Activated T-cell treated with anti-CD3 and anti-CD28 coated beads, Interleukin-2, amount 50 U/mL, for 24 hours (primary cell): ENCODE measurements around the gene CFAP97D1.
A peak's percentile ranks its signal among the peaks of the same experiment; 100 is the strongest.

Experiments
- DNase-seq: peaks from one replicate; pipeline ENCODE4 v3.0.0-alpha.2; 2020
- H3K27ac Mint-ChIP-seq: 2 replicates; pipeline ENCODE4 v1.8.0; 2020; ENCODE audit warnings: mild to moderate bottlenecking, mixed read lengths
- H3K27me3 Mint-ChIP-seq: 2 replicates; pipeline ENCODE4 v1.8.0; 2020; ENCODE audit warnings: mixed read lengths
- H3K36me3 Mint-ChIP-seq: 2 replicates; pipeline ENCODE4 v1.8.0; 2020; ENCODE audit warnings: low read depth, mixed read lengths
- H3K4me1 Mint-ChIP-seq: 2 replicates; pipeline ENCODE4 v1.8.0; 2020; ENCODE audit warnings: low read depth, mixed read lengths
- H3K4me3 Mint-ChIP-seq: 2 replicates; pipeline ENCODE4 v1.8.0; 2020; ENCODE audit warnings: mild to moderate bottlenecking, moderate library complexity, mixed read lengths
- H3K9me3 Mint-ChIP-seq: 2 replicates; pipeline ENCODE4 v1.8.0; 2020; ENCODE audit warnings: mixed read lengths

CFAP97D1 gene

DNA sequence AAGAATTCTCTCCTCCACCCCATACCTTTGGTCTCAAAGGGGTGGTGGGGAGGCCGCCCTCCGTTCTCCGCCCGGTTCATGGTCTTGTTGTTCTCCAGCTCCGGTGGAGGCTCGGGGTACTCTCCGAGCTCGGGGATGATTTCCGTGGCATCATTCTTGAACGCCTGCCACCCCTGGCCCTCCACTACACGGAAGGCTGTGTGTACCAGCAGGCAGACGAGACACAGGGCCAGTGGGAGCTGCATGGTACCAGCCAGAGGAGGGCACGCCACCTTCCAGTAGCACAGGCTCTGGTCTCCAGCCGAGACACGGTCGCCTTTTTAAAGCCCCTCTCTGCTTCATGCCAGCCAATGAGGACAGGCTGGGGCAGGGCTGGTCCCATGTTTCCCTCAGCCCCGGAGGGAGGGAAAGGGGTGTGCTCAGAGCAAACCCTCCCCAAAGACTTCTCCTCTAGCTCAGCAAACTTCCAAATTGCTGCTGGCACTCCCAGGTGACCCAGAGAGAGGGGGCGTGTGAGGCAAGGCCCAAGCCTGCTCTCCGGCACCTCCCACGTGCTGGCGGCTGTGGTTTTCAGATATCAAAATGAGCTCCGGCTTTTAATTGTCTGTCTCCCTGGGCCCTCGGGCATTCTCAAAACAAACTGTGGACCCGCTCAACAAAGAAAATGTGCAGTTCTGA, 21.6 kb upstream of the CFAP97D1 start, which contains the start of gene SOST:
SOST (minus strand) TSS at position 295 of the 678 bp plus-strand sequence; CDS start at position 245, 50 bp downstream.
- Mint-ChIP-seq H3K4me3 (no peak within 1 kb of the TSS), H3K9me3 (no peaks in the 10 kb centered on the region), H3K27ac (no peak within 1 kb of the TSS), H3K27me3 (peaks cover 40% of the 10 kb centered on the region), H3K4me1 (peaks cover 3% of the 10 kb centered on the region), H3K36me3 (no peaks in the 10 kb centered on the region)
- DNase-seq, result no peak

DNA sequence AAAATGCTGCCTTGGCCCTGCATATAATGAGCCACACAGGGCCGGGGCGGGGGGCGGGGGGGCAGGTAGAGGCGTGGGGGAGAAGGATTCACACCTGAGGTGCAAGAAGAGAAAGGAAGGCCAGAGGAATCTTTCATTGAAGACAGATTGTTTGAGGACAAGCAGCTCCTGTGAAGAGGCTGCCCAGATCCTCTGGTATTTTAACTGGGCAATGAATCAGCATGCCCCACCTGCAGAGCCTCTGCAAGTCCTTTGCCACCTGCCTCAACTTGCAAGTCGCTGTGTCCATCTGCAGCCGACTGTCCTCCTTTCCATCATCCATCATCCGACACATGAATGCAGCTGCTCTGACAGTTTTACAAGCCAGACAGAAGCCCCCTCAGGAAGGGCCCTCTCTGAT, 20.4 kb upstream of the CFAP97D1 start:
- no peaks in the 10 kb centered on the region for H3K9me3 Mint-ChIP-seq
- no peaks in the 10 kb centered on the region for H3K36me3 Mint-ChIP-seq
- peaks cover 30% of the 10 kb centered on the region for H3K27me3 Mint-ChIP-seq
- DNase-seq, result no peak
- no peak overlapping the region for H3K27ac Mint-ChIP-seq
- H3K4me3 Mint-ChIP-seq, result no peak overlapping the region
- peaks cover 3% of the 10 kb centered on the region for H3K4me1 Mint-ChIP-seq

DNA sequence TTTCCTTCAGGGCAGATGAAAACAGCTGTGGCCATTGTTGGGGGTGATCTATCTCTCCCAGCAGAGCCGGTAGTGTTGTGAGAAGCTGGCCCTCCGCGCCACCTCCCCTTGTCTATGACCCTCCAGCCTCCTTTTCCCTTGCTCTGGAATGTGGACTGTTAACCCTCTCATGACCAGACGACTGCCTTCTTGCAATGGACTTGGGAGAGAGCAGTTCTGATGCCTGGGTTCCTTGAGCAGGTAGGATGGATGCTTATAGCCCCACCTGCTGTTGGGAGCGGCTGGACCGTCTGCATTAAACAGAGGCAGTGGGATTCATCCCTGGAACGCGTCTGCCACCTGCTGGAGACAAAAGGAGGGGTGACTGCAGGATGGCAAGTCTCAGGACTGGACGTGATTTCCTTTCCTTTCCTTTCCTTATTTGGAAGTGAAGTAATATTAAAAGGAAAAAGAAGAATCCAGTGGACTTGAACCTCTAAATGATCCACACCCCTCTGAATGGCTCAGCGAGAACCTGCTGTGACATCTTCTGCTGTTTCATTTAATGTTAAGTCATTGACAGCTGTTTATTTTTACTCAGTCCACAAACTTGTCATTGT, 19.9 kb upstream of the CFAP97D1 start:
- no peaks in the 10 kb centered on the region for H3K36me3 Mint-ChIP-seq

DNA sequence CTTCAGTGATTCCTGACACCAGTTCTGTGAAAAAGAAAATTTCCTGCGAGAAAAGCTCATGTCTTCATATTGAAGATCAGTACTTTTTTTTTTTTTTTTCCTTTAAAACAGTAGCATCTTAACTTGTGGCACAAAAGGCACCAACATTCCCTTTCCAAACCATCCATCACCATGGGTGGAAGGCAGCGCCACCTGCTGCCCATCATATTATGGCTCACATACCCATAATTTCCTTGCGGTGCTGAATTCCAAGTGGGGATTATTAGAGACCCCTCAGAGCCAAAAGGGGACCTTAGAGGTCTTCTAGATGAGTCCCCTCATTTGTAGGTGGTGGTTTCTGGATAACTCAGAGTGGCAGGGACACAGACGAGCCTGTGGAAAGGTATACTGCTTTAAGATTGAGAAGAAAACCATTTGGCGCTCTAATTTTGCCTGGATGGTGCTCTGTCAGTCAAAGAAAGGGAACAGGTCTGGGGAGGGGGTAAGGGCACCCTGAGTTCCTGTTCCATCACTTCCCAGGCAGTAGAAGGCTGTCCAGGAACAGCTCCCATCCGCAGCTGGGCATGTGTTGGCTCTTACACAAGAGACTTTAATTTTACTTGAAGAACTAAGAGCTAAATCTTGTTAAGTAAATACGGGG, 13.7 kb upstream of the CFAP97D1 start:
- no peak overlapping the region for H3K4me3 Mint-ChIP-seq
- H3K36me3 Mint-ChIP-seq, result peaks cover 30% of the 10 kb centered on the region
- no peak overlapping the region for H3K27ac Mint-ChIP-seq
- no peaks in the 10 kb centered on the region for H3K9me3 Mint-ChIP-seq
- H3K4me1 Mint-ChIP-seq, result no peaks in the 10 kb centered on the region
- H3K27me3 Mint-ChIP-seq, result no peaks in the 10 kb centered on the region
- peak; percentile 64 for DNase-seq

More for the DNA sequence above, 19.9 kb upstream of the CFAP97D1 start:
- Mint-ChIP-seq H3K27ac (no peak overlapping the region), H3K4me1 (peaks cover 3% of the 10 kb centered on the region), H3K9me3 (no peaks in the 10 kb centered on the region), H3K4me3 (no peak overlapping the region), H3K27me3 (peaks cover 29% of the 10 kb centered on the region)
- peak; percentile 94 for DNase-seq

DNA sequence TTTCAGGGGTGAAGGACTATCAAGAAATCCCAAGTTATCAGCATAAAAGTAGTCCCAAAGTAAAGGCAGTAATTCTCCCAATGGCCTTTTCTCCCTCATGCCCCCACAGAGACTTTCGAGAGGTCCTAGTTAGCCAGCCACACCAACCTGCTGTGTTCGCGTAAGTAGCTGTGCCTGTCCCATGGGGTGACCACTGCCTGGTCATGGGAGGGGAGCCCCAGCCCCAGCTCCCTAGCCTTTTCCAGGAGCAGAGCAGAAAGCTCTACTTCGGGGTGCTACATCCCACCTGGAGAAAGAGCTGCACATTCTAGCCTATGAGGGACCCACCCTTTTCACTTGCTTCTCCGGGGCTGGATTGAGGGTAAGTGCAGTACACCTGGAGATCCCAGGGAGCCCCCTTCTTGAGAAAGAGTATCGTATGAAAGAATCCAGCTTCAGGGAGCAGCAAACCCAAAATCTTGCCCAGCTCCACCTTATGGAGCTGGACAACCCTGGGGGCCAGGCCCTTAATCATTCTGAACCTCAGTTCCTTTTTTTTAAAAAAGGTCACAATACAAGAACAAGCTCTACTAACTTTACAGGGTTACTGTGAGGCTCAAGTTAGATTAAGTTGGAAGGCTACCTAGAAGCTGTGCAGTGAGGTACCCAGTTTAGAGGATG, 13.1 kb upstream of the CFAP97D1 start:
- no peaks in the 10 kb centered on the region for H3K27me3 Mint-ChIP-seq
- H3K4me3 Mint-ChIP-seq, result no peak overlapping the region
- no peaks in the 10 kb centered on the region for H3K4me1 Mint-ChIP-seq
- H3K36me3 Mint-ChIP-seq, result peaks cover 35% of the 10 kb centered on the region
- H3K9me3 Mint-ChIP-seq, result no peaks in the 10 kb centered on the region
- no peak overlapping the region for H3K27ac Mint-ChIP-seq
- DNase-seq, result no peak

DNA sequence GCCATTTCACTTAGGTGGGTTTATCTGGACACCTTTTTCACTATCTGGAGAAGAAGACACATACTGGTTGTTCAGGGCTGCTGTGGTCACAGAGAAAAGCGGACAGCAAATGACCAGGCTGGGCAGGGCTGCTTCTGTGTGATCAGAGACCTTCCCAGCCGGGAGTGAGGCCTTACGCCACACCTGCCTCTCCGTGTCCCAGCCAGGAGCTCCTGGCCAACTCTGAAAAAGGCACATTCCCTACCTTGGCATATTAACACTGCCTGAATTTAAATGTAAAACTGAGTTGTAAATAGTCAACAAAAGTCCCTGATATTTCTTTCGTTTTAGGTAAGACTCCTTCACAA, 12.5 kb upstream of the CFAP97D1 start:
- Mint-ChIP-seq H3K27me3 (no peaks in the 10 kb centered on the region), H3K4me3 (no peak overlapping the region), H3K27ac (no peak overlapping the region), H3K9me3 (no peaks in the 10 kb centered on the region), H3K4me1 (no peaks in the 10 kb centered on the region), H3K36me3 (peaks cover 40% of the 10 kb centered on the region)
- no peak for DNase-seq

DNA sequence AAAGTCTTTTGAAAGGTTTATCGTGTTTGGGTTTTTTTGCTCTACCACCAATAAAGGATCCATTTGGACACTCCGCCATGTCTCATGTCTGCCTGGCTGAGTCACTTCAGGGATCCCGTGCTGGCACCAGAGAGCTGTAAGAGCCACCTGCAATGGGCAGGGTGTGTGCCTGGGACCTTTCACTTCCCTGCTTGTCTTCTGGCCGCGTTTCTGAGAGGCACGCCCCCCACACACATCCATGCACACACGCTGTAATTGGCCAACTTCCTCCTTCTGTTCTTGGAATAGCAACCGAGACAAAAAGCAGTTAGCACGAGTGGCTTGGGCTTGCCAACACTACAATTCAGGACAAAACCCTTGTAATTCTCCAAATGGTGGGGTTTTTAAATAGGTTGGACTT, 11.9 kb upstream of the CFAP97D1 start:
- peaks cover 47% of the 10 kb centered on the region for H3K36me3 Mint-ChIP-seq
- no peak overlapping the region for H3K4me3 Mint-ChIP-seq
- H3K27ac Mint-ChIP-seq, result no peak overlapping the region
- H3K9me3 Mint-ChIP-seq, result no peaks in the 10 kb centered on the region
- no peak for DNase-seq
- H3K27me3 Mint-ChIP-seq, result no peaks in the 10 kb centered on the region
- H3K4me1 Mint-ChIP-seq, result peaks cover 2% of the 10 kb centered on the region

DNA sequence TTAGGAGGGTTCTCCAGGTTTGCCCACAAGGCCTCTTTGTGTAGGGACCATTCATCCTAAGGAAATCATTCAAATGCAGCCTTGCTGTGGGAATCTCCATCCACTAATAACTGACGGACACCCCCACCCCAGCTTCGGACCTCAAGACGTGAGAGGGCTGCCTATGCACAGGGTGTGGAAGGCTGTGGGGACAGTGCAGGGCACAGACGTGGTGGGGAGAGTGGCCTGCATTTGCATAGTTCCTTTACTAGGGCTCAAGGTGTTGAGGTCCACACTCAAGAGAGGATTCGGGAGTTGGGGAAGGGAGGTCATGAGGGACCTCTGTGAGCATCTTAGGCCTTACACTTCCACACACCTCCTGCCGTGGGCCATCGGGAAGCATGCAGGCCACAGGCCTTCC, 11.3 kb upstream of the CFAP97D1 start:
- H3K27ac Mint-ChIP-seq, result no peak overlapping the region
- H3K36me3 Mint-ChIP-seq, result peaks cover 53% of the 10 kb centered on the region
- no peaks in the 10 kb centered on the region for H3K27me3 Mint-ChIP-seq
- DNase-seq, result no peak
- peaks cover 3% of the 10 kb centered on the region for H3K4me1 Mint-ChIP-seq
- H3K9me3 Mint-ChIP-seq, result no peaks in the 10 kb centered on the region
- no peak overlapping the region for H3K4me3 Mint-ChIP-seq

DNA sequence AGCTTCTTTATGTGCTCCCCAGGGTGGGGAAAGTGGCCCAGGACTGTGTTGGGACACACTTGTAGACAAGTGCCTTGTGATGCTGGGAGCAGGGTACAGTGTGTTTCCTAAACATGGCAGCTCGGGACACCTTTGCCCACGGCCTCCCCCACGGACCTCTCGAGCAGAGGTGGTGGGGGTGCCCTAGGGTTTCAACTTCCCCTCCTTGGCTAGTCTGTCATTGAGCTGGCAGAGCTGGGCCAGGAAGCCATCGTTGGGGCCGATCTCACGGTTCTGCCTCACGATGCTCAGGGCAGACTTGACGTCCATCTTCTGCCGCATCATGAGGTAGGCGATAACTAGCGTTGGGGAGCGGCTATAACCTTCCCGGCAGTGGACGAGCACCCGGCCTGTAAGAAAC, 10.8 kb upstream of the CFAP97D1 start:
- H3K36me3 Mint-ChIP-seq, result peaks cover 57% of the 10 kb centered on the region
- no peaks in the 10 kb centered on the region for H3K9me3 Mint-ChIP-seq
- peaks cover 3% of the 10 kb centered on the region for H3K4me1 Mint-ChIP-seq
- no peak for DNase-seq
- no peak overlapping the region for H3K27ac Mint-ChIP-seq
- no peaks in the 10 kb centered on the region for H3K27me3 Mint-ChIP-seq
- H3K4me3 Mint-ChIP-seq, result no peak overlapping the region

DNA sequence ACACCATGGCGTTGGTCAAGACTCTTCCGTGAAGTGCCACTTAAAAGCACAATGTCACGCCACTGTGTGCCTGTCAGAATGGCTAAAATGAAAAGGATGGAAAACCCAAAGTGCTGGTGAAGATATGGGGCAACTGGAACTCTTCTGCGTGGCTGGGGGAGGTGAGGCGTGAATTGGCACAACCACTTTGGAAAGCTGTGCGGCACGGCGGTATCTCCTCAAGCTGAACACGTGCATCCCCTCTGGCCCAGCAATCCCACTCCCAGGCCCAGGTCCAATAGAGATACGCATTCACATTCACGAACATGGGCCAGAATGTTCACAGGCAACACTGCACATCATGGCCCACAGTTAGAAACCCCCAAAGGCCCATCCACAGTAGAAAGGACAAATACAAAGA, 10.4 kb upstream of the CFAP97D1 start:
- no peak for DNase-seq
- H3K27ac Mint-ChIP-seq, result no peak overlapping the region
- H3K4me3 Mint-ChIP-seq, result no peak overlapping the region
- H3K4me1 Mint-ChIP-seq, result peaks cover 3% of the 10 kb centered on the region
- no peaks in the 10 kb centered on the region for H3K27me3 Mint-ChIP-seq
- no peaks in the 10 kb centered on the region for H3K9me3 Mint-ChIP-seq
- peaks cover 61% of the 10 kb centered on the region for H3K36me3 Mint-ChIP-seq

DNA sequence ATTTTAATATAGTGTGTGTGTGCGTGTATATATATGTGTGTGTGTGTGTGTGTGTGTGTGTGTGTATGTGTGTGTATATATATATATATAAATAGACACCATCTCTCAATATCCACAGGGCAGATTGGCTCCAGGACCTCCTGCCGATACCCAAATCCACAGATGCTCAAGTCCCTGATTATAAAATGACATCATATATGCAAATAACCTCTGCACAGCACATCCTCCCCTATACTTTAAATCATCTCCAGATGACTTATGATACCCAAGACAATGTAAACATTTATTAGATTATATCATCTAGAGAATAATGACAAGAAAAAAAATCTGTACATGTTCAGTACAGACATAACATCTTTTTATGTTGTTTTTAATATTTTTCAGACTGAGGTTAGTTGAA, 9.3 kb upstream of the CFAP97D1 start:
- Mint-ChIP-seq H3K27me3 (no peaks in the 10 kb centered on the region), H3K27ac (no peak overlapping the region), H3K4me1 (peaks cover 3% of the 10 kb centered on the region), H3K36me3 (peaks cover 64% of the 10 kb centered on the region), H3K4me3 (no peak overlapping the region), H3K9me3 (no peaks in the 10 kb centered on the region)
- DNase-seq, result no peak

DNA sequence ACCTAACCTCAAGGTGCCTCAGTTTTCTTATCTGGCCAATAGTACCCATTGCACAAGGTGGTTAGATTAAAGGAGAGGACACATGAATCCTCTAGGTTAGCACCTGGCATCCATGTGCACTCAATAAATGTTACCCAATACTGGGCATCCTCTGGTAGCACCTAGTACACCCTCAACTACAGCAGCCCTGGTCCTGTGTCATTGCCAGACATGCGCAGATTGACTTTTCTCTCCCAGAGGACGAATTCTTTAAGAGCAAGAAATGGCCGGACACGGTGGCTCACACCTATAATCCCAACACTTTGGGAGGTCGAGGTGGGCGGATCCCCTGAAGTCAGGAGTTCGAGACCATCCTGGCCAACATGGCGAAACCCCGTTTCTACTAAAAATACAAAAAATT, 8.8 kb upstream of the CFAP97D1 start:
- H3K27me3 Mint-ChIP-seq, result no peaks in the 10 kb centered on the region
- H3K9me3 Mint-ChIP-seq, result no peaks in the 10 kb centered on the region
- DNase-seq, result no peak
- peaks cover 66% of the 10 kb centered on the region for H3K36me3 Mint-ChIP-seq
- no peak overlapping the region for H3K4me3 Mint-ChIP-seq
- peaks cover 3% of the 10 kb centered on the region for H3K4me1 Mint-ChIP-seq
- H3K27ac Mint-ChIP-seq, result no peak overlapping the region

DNA sequence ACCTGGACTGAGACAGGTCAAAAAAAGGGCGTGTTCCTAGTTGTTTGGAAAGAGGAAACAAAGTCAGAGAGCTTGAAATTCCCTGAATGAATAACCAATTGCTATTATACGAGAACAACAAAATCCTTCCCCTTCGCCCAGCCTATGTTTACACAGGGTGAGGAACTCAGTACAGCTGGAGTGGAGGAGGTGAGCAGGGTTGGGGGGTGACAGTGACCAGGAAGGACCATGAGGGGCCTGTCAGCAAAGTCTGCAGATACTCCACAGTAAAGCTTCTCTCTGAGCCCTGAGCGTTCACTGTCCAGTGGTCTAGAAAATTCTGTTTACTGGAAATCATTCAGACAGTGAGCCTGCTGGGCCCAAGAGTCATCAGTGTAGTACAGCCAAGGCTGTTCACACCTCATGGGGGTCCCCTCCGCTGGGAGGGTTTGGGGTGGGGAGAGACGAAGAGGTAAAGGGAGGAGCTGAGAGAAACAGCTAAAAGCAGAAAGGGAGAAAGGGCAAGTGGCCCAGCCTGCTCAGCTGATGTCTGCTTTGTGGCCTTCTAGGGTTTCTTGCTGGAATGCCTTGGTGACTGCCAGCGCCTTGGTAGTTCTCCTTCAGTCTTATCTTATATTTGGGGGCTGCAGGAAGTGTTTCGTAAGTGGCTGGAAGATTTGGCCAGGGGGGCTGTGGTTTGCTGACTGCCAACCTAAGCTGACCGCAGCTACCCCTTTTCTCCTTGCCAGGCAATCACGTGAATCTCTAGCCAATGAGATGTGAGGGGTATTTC, 7.2 kb upstream of the CFAP97D1 start:
- peak overlapping the region; percentile 40 for H3K27ac Mint-ChIP-seq
- no peaks in the 10 kb centered on the region for H3K9me3 Mint-ChIP-seq
- H3K4me1 Mint-ChIP-seq, result peaks cover 8% of the 10 kb centered on the region
- DNase-seq, result no peak
- peaks cover 67% of the 10 kb centered on the region for H3K36me3 Mint-ChIP-seq
- no peak overlapping the region for H3K4me3 Mint-ChIP-seq
- H3K27me3 Mint-ChIP-seq, result no peaks in the 10 kb centered on the region
